LHCN-M2 (cell line): ENCODE results near the gene CDC14B. TPM values are rescaled to one million over a fixed set of nuclear protein-coding genes. Genes with fewer than 3 reads are reported as not detected.
"Not testable (repeated sequence)": the region's sequence is repeated elsewhere in the genome, so short reads cannot be mapped to it uniquely, and the experiment has no call there.

Experiments
- DNase-seq: peaks from one replicate; pipeline ENCODE4 v3.0.0-alpha.2; 2012; ENCODE audit warnings: low read depth
- total RNA-seq: library from RNA; depleted of rRNA; stranded (reverse); fragments of >200 nt; gene quantifications from 2 replicates; pipeline ENCODE4 v1.2.3, GENCODE V29; 2014

CDC14B gene
- total RNA-seq, 1 experiment from 2014 or later: 12.6 TPM

- DNase-seq: no peak
These were observed 32.0 kb downstream of the CDC14B start for GRCh38 chr9:96587338-96588315.

GRCh38 chr9:96585426-96585825 lies 34.2 kb downstream of the CDC14B start:
- DNase-seq: no peak

GRCh38 chr9:96582199-96582598 lies 37.4 kb downstream of the CDC14B start:
- not testable (repeated sequence) for DNase-seq

DNA sequence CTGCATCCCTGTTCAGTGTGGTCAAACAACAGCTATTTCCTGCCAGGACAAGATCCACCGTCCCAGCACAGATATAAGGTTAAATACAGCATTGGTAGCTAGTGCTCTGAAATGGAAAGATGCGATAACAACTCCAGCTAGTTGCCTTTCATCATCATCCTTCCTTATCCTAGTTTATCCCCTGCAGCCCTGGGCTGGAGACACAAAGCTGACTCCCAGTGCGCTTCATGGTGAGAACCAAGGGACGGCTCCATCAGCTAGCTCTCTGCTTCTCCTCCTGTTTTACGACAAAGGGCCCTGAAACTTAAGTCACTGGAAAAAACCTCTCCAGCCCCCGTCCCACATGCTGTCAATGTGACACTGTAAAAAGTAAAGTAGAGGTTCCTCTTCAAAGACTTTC lies 37.9 kb downstream of the CDC14B start:
- no peak for DNase-seq

GRCh38 chr9:96581301-96581700 lies 38.3 kb downstream of the CDC14B start:
- DNase-seq: no peak

- DNase-seq: peak; percentile 17
These were observed 44.7 kb downstream of the CDC14B start for GRCh38 chr9:96574931-96575351.

DNA sequence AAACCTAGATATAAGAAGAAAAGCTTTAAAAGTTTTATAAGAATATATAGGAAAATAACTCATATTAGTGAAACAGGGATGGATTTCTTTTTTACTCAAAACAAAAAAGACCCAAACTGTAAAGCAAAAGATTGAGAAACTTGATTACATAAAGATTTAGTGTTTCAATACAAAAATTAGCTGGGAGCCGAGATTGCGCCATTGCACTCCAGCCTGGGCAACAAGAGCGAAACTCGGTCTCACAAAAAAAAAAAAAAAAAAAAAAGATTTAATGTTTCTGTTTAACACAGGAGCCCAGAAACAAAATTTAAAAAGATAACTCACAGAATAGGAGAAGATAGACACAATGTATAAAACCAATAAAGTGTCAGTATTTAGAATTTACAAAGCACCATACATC lies 45.2 kb downstream of the CDC14B start:
- DNase-seq: no peak

DNA sequence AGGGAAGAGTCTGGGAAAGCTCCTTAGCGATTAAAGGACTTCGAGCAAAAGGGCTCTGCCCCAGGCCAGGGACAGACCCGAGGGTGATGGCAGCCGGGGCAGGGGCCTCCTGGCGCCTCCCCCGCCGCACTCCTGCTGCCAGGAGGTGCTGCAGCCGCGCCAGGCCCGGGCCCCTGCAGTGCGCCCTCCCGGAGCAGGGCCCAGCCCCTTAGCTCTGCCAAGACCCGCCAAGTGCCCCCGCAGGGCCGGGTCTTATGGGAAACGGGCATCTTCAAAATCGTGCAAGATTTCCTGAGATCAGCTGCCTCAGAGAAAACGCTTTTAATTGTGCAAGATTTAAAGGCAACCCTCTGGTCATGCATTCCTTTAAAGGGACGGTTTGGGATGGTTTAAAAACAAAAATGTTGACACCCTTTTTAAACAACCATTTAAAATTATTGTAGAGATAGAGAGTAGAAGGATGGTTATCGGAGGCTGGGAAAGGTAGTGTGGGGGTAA lies 52.4 kb downstream of the CDC14B start:
- DNase-seq: peak; percentile 23

DNA sequence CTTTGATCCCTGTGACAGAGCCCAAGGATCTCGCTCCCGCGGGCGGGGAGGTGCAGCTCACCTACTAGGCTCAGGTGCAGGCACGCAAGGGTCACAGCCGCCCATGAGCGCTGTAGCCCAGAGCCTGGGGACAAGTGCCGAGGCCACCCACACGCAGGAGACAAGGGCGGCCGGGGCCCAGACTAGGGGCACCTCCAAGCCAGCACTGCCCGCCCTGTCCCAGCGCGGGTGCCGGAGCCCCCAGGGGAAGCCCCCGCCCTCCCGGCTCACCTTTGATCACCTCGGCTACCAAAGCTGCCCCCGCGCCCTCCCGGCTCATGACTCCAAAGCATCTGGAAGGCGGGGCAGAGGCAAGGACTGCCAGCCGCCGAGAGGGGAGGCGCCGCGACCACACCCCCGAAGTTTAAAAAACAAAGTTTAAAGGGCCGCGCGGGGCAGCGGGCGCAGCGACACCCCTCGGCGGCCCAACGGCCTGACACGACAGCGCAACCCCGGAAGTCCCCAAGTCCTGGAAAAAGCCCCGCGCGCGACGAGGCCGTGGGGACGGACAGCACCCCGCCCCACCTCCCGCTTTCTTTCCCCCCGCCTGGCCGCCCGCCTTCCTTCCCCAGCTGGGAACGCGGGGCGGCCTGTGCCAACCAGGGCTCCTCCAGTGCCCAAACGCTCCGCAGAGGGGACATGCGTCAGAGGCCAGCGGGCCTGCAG lies 53.0 kb downstream of the CDC14B start:
- peak; percentile 54 for DNase-seq

- peak; percentile 25 for DNase-seq
These were observed 53.8 kb downstream of the CDC14B start for GRCh38 chr9:96565671-96566497.

- DNase-seq: no peak
These were observed 55.4 kb downstream of the CDC14B start for GRCh38 chr9:96564217-96564616.

GRCh38 chr9:96559339-96559943 lies 60.2 kb downstream of the CDC14B start:
- DNase-seq: no peak

GRCh38 chr9:96557921-96558320 lies 61.7 kb downstream of the CDC14B start:
- no peak for DNase-seq

DNA sequence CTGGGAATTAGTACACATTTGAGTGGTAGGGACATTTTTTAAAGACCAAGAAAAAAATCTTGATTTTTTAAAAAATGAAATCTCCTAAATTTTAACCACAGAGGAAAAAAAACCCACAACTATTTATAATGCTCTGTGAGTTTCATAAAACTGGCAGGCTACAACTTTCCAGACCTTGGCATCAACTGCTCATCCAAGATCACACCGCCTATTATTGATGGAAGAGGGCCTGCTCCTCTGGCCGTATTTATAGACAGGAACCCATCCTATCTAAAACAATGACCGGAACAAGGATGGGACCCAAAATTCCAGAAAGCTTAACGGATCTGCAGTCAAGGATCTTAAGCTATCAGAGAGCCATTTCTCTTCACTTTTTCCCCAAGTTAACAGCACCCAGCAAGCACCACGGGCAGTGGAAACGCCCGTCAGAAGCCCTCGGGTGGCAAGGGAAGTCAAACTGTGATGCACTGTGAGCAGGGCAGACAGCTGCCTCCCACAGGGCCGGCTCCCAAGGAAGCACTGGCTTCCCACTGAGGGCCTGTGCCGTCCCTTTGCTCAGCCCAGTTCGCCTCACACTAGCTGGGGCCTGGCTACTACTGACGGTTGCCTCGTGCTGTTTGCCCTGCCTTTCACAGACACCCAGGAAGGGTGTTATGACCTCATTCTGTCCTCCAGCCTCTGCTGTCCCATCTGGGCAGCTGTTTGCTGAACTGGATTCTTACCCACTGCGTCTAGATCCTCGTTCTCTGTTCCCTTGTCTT lies 62.8 kb downstream of the CDC14B start:
- peak; percentile 55 for DNase-seq

DNA sequence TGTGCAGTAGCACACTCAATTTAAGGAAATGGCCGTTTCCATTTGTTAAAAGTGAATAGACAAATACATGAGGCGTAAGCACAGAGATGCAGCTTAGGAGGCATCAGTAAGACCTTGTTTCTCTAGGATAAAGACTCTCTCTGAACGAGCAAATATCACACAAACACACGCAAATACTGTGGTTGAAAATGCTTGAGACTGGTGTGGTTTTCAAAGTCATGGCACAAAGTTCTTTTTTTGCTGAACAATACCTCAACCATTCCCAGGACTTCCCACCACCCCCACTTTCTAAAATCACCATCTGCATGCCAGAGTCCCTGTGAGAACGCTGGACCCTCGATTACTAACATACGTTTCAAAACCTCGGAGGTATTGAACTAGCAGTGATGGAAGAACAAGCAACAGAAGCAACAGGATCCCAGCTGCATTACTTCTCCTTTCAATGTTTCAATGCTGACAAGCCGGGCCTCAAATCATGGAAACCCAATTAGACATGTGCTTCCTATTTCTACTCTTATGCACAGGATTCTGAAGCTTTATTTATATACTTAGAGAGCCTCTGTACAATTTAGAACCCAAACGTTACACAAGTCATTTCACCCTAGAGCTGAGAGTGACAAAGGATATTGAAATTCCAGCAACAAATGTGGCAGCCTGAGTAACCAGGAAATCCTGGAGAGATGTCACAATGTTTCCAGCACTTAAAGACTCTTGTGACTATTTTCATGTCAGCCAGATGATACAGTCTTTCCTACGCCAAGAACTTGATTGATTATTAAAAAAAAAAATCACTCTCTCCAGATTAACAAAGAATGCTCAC lies 63.9 kb downstream of the CDC14B start:
- DNase-seq: peak; percentile 47

DNA sequence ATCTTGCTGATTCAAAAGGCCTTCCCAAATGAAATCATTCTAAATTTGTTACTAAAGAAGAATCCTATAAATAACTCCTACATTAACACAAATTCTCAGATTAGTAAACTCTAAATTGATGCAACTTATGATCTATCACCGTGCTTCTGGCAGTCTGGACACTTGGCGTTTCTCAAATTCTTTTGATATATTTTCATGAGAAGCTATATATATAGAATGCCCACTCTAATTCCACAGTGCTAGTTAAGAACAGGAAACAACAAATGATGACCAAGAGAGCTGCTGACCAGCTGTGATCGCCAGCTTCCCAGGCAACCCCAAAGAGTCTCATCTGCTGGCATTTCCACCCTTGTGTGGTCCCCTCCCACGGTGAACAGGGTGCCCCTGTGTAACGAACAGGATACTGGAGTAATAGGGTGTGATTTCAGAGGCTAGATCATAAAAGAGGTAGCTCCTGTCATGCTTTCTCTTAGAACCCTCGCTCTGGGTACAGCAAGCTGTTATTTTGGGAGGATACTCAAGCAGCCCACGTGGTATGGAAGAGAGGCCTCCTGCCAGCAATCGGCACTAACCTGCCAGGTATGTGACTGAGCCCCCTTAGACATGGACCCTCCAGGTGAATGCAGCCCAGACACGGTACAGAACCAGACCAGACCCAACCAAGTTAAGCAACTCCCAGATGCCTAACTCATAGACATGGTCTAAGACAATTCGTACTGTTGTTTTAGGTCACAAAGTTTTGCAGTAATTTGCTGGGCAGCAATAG lies 64.7 kb downstream of the CDC14B start:
- DNase-seq: peak; percentile 54

- peak; percentile 38 for DNase-seq
These were observed 65.3 kb downstream of the CDC14B start for GRCh38 chr9:96554326-96554725.

DNA sequence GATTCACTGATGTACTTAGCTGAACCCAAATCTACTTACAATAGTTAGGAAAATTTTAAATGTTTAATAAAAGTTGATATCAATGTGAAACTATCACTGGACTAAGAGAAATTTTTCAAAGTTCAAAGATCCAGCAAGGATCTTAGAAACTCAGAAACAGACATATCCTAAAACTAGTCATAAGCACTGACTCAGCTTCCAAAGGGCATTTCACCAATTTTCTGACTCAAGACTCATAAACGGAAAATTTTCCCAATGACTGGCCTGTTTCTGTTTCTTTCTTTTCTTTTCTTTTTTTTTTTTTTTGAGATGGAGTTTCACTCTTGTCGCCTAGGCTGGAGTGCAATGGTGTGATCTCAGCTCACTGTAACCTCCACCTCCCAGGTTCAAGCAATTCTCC lies 66.6 kb downstream of the CDC14B start:
- peak; percentile 80 for DNase-seq

DNA sequence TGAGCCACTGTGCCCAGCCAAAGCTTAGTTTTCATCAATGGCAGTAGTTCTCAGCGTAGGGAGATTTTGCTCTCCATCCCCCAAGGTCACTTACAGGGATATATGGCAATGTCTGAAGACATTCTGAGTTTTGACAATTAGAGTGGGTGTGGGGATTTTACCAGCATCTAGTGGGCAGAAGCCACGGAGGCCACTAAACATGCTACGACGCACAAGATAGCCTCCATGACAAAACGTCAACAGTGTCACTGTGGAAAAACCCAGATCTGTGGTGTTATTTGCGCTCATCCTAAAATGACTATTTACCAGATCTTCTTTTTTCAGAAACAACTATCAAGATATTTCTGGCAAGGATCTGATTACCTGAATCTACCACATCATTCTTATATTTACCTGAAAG lies 68.2 kb downstream of the CDC14B start:
- DNase-seq: no peak
